BJ (cell line): ENCODE results near the gene CDC6. TPM values are rescaled to one million over a fixed set of nuclear protein-coding genes. Genes with fewer than 3 reads are reported as not detected.

ENCODE experiments used
- CTCF ChIA-PET: fragments of 350-600 bp; formaldehyde crosslinking; extraction: SDS; loops from one replicate; lab custom pipeline; 2021; ENCODE audit warnings: antibody characterized with exemption, inconsistent platforms; lab: Yijun Ruan, JAX
- POLR2A ChIA-PET: fragments of 300-600 bp; sonication (Branson Sonifier 250); formaldehyde crosslinking; extraction: SDS; loops from one replicate; lab custom pipeline; 2021; ENCODE audit warnings: antibody characterized with exemption; lab: Charles Lee
- DNase-seq: peaks from one replicate; pipeline ENCODE4 v3.0.0-alpha.2; 2011; ENCODE audit warnings: low read depth
- H3K27me3 ChIP-seq: 2 replicates; pipeline ENCODE4 v1.6.0; 2011; ENCODE audit warnings: low read length; ENCODE audit not compliant: control insufficient read depth, insufficient read depth
- H3K36me3 ChIP-seq: 2 replicates; pipeline ENCODE4 v1.5.1; 2011; ENCODE audit warnings: low read length; ENCODE audit not compliant: control insufficient read depth, insufficient read depth
- H3K4me3 ChIP-seq: 2 replicates; pipeline ENCODE4 v1.5.1; 2011; ENCODE audit warnings: low read depth, mild to moderate bottlenecking, control low read depth, low read length
- CTCF ChIP-seq: IDR thresholded peaks from 2 replicates; pipeline ENCODE4 v1.5.1; 2011; ENCODE audit warnings: low read depth, mild to moderate bottlenecking, control low read depth, inconsistent platforms, low read length, moderate library complexity; ENCODE audit not compliant: insufficient read depth
- polyA plus RNA-seq: library from polyadenylated mRNA; depleted of rRNA; stranded (reverse); fragments of >200 nt; gene quantifications from 2 replicates; pipeline ENCODE4 v1.2.3, GENCODE V29; 2011

CDC6 gene
- polyA plus RNA-seq, 1 experiment = 5.6 TPM

GRCh38 chr17:40333781-40334448 is 46.2 kb downstream of the CDC6 start:
- H3K36me3 ChIP-seq = peaks cover 6% of the 10 kb centered on the region; the same call in 1 of the 2 replicates
- CTCF ChIA-PET = interaction anchor here (1.1 to 1.9 kb wide), 3 partner anchors 10 to 31 kb away, joined by 3 to 7 read pairs (median 6); no protein-coding TSS in a partner anchor
- H3K4me3 ChIP-seq = no peak overlapping the region
- DNase-seq = no peak
- POLR2A ChIA-PET = interaction anchor here (0.6 kb wide), 1 partner anchor 215 kb away, joined by 3 read pairs; no protein-coding TSS in a partner anchor
- no peak for TF ChIP-seq CTCF
- H3K27me3 ChIP-seq = no peaks in the 10 kb centered on the region

- Histone ChIP-seq H3K4me3 (no peak overlapping the region), H3K27me3 (no peaks in the 10 kb centered on the region), H3K36me3 (peaks cover 7% of the 10 kb centered on the region)
- DNase-seq = no peak
- CTCF ChIA-PET = interaction anchor here (1.0 to 1.2 kb wide), 2 partner anchors 35 to 81 kb away, joined by 3 to 4 read pairs; no protein-coding TSS in a partner anchor
- POLR2A ChIA-PET = interaction anchor here (0.7 kb wide), 1 partner anchor 19 kb away, joined by 5 read pairs; no protein-coding TSS in a partner anchor
- no peak for TF ChIP-seq CTCF
These were observed 47.9 kb downstream of the CDC6 start for GRCh38 chr17:40335620-40336019.

DNA sequence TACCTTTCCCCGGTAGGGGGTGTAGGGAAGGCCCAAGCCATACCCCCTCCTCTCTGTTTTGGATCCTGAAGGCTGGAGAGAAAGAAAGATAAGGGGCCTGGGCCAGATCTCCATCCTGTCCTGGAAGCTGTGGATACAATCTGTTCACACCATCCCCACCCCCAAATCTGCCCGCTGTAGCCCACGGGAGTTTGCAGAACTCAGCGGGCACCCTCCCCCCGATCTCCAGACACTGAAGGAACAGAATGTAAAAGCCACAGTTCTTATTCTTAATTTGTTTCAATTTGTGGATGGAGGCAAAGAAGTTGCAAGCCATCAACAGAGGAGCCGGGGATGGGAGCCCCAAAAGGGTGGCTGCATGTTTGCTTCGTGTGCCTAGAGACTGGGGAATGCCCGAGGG is 49.7 kb downstream of the CDC6 start:
- DNase-seq = no peak
- H3K36me3 ChIP-seq = peaks cover 5% of the 10 kb centered on the region
- no peak overlapping the region for H3K4me3 ChIP-seq
- CTCF ChIA-PET = no interaction called here
- no peak for TF ChIP-seq CTCF
- H3K27me3 ChIP-seq = no peaks in the 10 kb centered on the region
- POLR2A ChIA-PET = no interaction called here

DNA sequence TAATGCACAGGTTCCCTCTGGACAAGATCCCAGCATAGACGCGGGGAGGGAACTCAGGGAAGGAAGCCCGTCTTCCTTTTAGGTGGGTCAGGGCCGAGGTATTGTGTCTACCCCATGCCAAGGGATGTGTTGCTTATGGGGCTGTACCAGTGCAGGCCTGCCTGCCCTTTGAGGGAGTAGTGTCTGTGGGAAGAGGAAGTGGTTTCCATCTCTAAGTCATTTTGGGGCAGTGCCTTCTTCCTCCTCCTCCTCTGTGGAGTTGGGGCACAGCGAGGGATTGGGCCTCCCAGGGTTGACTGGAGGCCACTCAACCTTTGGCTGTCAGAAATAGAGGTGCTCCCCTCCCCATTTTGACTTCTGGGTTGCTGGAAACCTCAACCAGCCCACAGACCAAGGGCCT is 50.4 kb downstream of the CDC6 start:
- CTCF ChIA-PET = interaction anchor here (28.2 kb wide), 1 partner anchor 30 kb away, joined by 762 read pairs; the partner anchor contains the start of gene RARA

More for the DNA sequence above, 50.4 kb downstream of the CDC6 start:
- no peak for TF ChIP-seq CTCF
- no peak overlapping the region for H3K4me3 ChIP-seq
- no peak for DNase-seq
- H3K36me3 ChIP-seq = peaks cover 2% of the 10 kb centered on the region
- POLR2A ChIA-PET = no interaction called here
- no peaks in the 10 kb centered on the region for H3K27me3 ChIP-seq
